H9 (cell line): ENCODE measurements around the gene ZNF792. TPM values are rescaled to one million over a fixed set of nuclear protein-coding genes. Genes with fewer than 3 reads are reported as not detected.

ENCODE experiments used
- DNase-seq: peaks from one replicate; pipeline ENCODE4 v3.0.0-alpha.2; 2017
- H2AFZ ChIP-seq: one replicate; pipeline ENCODE4 v1.6.1; 2013; ENCODE audit warnings: mild to moderate bottlenecking, low read length, control low read depth, moderate library complexity
- H2AK5ac ChIP-seq: 2 replicates; pipeline ENCODE4 v1.6.1; 2013; ENCODE audit warnings: low read length, control low read depth, mixed read lengths; ENCODE audit not compliant: insufficient read length
- H2BK120ac ChIP-seq: one replicate; pipeline ENCODE4 v1.6.1; 2013; ENCODE audit warnings: low read depth, mild to moderate bottlenecking, low read length, control low read depth, inconsistent platforms; ENCODE audit not compliant: poor library complexity, severe bottlenecking
- H2BK12ac ChIP-seq: 2 replicates; pipeline ENCODE4 v1.6.1; 2013; ENCODE audit warnings: low read length, control low read depth, mixed read lengths, low read depth; ENCODE audit not compliant: insufficient read length
- H2BK15ac ChIP-seq: 2 replicates; pipeline ENCODE4 v1.6.1; 2013; ENCODE audit warnings: low read depth, low read length, control low read depth
- H2BK20ac ChIP-seq: one replicate; pipeline ENCODE4 v1.6.1; 2013; ENCODE audit warnings: low read depth, mild to moderate bottlenecking, low read length, control low read depth, inconsistent platforms; ENCODE audit not compliant: poor library complexity, severe bottlenecking
- H2BK5ac ChIP-seq: 2 replicates; pipeline ENCODE4 v1.6.1; 2013; ENCODE audit warnings: low read length, control low read depth, mixed read lengths; ENCODE audit not compliant: insufficient read length
- H3K14ac ChIP-seq: 2 replicates; pipeline ENCODE4 v1.6.1; 2013; ENCODE audit warnings: low read length, control low read depth; ENCODE audit not compliant: insufficient read depth
- H3K18ac ChIP-seq: 2 replicates; pipeline ENCODE4 v1.6.1; 2013; ENCODE audit warnings: low read depth, mild to moderate bottlenecking, mixed read lengths, low read length, control low read depth; ENCODE audit not compliant: insufficient read length
- H3K23ac ChIP-seq: 2 replicates; pipeline ENCODE4 v1.6.1; 2013; ENCODE audit warnings: low read length, control low read depth, mixed read lengths, low read depth; ENCODE audit not compliant: insufficient read length
- H3K23me2 ChIP-seq: 2 replicates; pipeline ENCODE4 v1.6.1; 2013; ENCODE audit warnings: low read depth, mild to moderate bottlenecking, mixed read lengths, low read length, control low read depth; ENCODE audit not compliant: insufficient read length, poor library complexity, severe bottlenecking
- H3K27ac ChIP-seq: 2 replicates; pipeline ENCODE4 v1.5.1; 2013; ENCODE audit warnings: low read length, control low read depth, mixed read lengths, low read depth; ENCODE audit not compliant: insufficient read length
- H3K27me3 ChIP-seq: 2 replicates; pipeline ENCODE4 v1.6.1; 2013; ENCODE audit warnings: low read length, control low read depth, inconsistent platforms; ENCODE audit not compliant: insufficient read depth
- H3K4ac ChIP-seq: 2 replicates; pipeline ENCODE4 v1.6.1; 2013; ENCODE audit warnings: low read depth, mild to moderate bottlenecking, control low read depth, inconsistent platforms, low read length, moderate library complexity
- H3K4me1 ChIP-seq: 2 replicates; pipeline ENCODE4 v1.6.1; 2013; ENCODE audit warnings: low read length, control low read depth, inconsistent platforms; ENCODE audit not compliant: insufficient read depth
- H3K4me2 ChIP-seq: 2 replicates; pipeline ENCODE4 v1.6.1; 2013; ENCODE audit warnings: low read length, control low read depth, mixed read lengths; ENCODE audit not compliant: insufficient read length, insufficient read depth
- H3K56ac ChIP-seq: 2 replicates; pipeline ENCODE4 v1.6.1; 2013; ENCODE audit warnings: low read depth, mild to moderate bottlenecking, mixed read lengths, low read length, control low read depth; ENCODE audit not compliant: insufficient read length
- H3K79me1 ChIP-seq: 2 replicates; pipeline ENCODE4 v1.6.1; 2013; ENCODE audit warnings: low read depth, mild to moderate bottlenecking, moderate library complexity, low read length, control low read depth, inconsistent platforms; ENCODE audit not compliant: insufficient read depth, poor library complexity, severe bottlenecking
- H3K79me2 ChIP-seq: 2 replicates; pipeline ENCODE4 v1.6.1; 2013; ENCODE audit warnings: low read length, control low read depth, inconsistent platforms; ENCODE audit not compliant: insufficient read depth
- H3K9ac ChIP-seq: 2 replicates; pipeline ENCODE4 v1.6.1; 2013; ENCODE audit warnings: low read length, control low read depth, mixed read lengths; ENCODE audit not compliant: insufficient read length; ENCODE audit errors: extremely low read depth
- H3K9me3 ChIP-seq: one replicate; pipeline ENCODE4 v1.6.1; 2013; ENCODE audit warnings: low read depth, low read length, inconsistent platforms; ENCODE audit not compliant: control insufficient read depth
- H3T11ph ChIP-seq: one replicate; pipeline ENCODE4 v1.6.1; 2013; ENCODE audit warnings: mild to moderate bottlenecking, low read length, control low read depth, inconsistent platforms
- H4K20me1 ChIP-seq: one replicate; pipeline ENCODE4 v1.6.1; 2013; ENCODE audit not compliant: control insufficient read depth, insufficient read length, insufficient read depth
- H4K5ac ChIP-seq: 2 replicates; pipeline ENCODE4 v1.6.1; 2013; ENCODE audit warnings: low read depth, mild to moderate bottlenecking, mixed read lengths, low read length, control low read depth; ENCODE audit not compliant: insufficient read length
- H4K8ac ChIP-seq: replicated peaks from 2 replicates; pipeline ENCODE4 v1.6.1; 2013; ENCODE audit warnings: low read length, control low read depth, mixed read lengths, low read depth; ENCODE audit not compliant: insufficient read length
- H4K91ac ChIP-seq: 2 replicates; pipeline ENCODE4 v1.6.1; 2013; ENCODE audit warnings: low read depth, mild to moderate bottlenecking, moderate library complexity, mixed read lengths, low read length, control low read depth; ENCODE audit not compliant: insufficient read length
- H3K27ac Mint-ChIP-seq, 3 experiments: 2 replicates in 2 of 3; 3 replicates in 1 of 3; pipeline ENCODE4 v1.8.0; 2020 to 2021; ENCODE audit warnings: mixed read lengths in 3 of 3, mild to moderate bottlenecking in 1 of 3, moderate library complexity in 1 of 3
- H3K27me3 Mint-ChIP-seq: 2 replicates; pipeline ENCODE4 v1.8.0; 2021; ENCODE audit warnings: low read depth, mild to moderate bottlenecking, moderate library complexity, mixed read lengths
- H3K36me3 Mint-ChIP-seq, 3 experiments: 2 replicates in 2 of 3; 3 replicates in 1 of 3; pipeline ENCODE4 v1.8.0; 2020 to 2021; ENCODE audit warnings: low read depth in 3 of 3, mixed read lengths in 3 of 3; ENCODE audit not compliant: insufficient read depth in 1 of 3
- H3K4me1 Mint-ChIP-seq, 2 experiments: 2 replicates each; pipeline ENCODE4 v1.8.0; 2020; ENCODE audit warnings: mixed read lengths in 2 of 2
- H3K4me3 Mint-ChIP-seq, 2 experiments: 2 replicates in 1 of 2; 3 replicates in 1 of 2; pipeline ENCODE4 v1.8.0; 2020 to 2021; ENCODE audit warnings: mild to moderate bottlenecking in 2 of 2, mixed read lengths in 2 of 2, moderate library complexity in 1 of 2
- H3K9me3 Mint-ChIP-seq, 2 experiments: 2 replicates in 1 of 2; 3 replicates in 1 of 2; pipeline ENCODE4 v1.8.0; 2020; ENCODE audit warnings: mild to moderate bottlenecking in 2 of 2, mixed read lengths in 2 of 2, moderate library complexity in 1 of 2
- CTCF ChIP-seq: fragments of 200-600 bp; sonication (generic); conservative IDR thresholded peaks from 3 replicates; pipeline ENCODE4 v1.8.0; 2021; ENCODE audit warnings: antibody characterized with exemption, mild to moderate bottlenecking
- WGBS: extraction: QIAGEN DNeasy Blood & Tissue Kit; methylation state at CpG from one replicate; pipeline ENCODE4 v1.1.7; 2013; ENCODE audit warnings: missing lambda C conversion rate, low lambda C conversion rate, mixed read lengths; ENCODE audit not compliant: insufficient read length; ENCODE audit errors: extremely low coverage; 5-methylcytosine and 5-hydroxymethylcytosine counted together
- total RNA-seq: library from RNA; stranded (reverse); gene quantifications from 2 replicates; pipeline ENCODE4 v1.2.1, GENCODE V29; 2021

The ZNF792 gene
- total RNA-seq, 1 experiment from 2014 or later, result 8.3 TPM

- Mint-ChIP-seq H3K27ac (no peak overlapping the region), H3K4me1 (peaks cover 24 to 27% of the 10 kb centered on the region in 2 experiments), H3K36me3 (peaks cover 0 to 5% (median 0%) of the 10 kb centered on the region in 3 experiments; a peak in 3 of 7 replicates), H3K4me3 (no peak overlapping the region), H3K27me3 (no peaks in the 10 kb centered on the region; the same call in 1 of the 2 replicates), H3K9me3 (peaks cover 0 to 5% of the 10 kb centered on the region in 2 experiments; a peak in 2 of 5 replicates)
- Histone ChIP-seq H3K23me2 (peaks cover 13% of the 10 kb centered on the region), H2BK12ac (no peak overlapping the region), H2BK15ac (no peak overlapping the region), H3K27ac (no peak overlapping the region), H3K23ac (no peak overlapping the region), H3K56ac (no peak overlapping the region), H3K79me1 (no peaks in the 10 kb centered on the region), H3K27me3 (no peaks in the 10 kb centered on the region), H3T11ph (no peak overlapping the region), H2AFZ (no peak overlapping the region), H4K8ac (no peak overlapping the region), H3K14ac (no peak overlapping the region), H3K4me1 (0 out of 2 replicates have a peak, but pooled peaks cover 1% of the 10 kb centered on the region), H3K9ac (no peak overlapping the region), H2BK5ac (no peak overlapping the region), H2BK120ac (no peak overlapping the region), H4K20me1 (no peaks in the 10 kb centered on the region), H3K79me2 (no peaks in the 10 kb centered on the region; the same call in 1 of the 2 replicates), H3K9me3 (no peaks in the 10 kb centered on the region), H3K18ac (no peak overlapping the region), H3K4me2 (no peak overlapping the region), H4K91ac (no peak overlapping the region), H2BK20ac (no peak overlapping the region), H4K5ac (no peak overlapping the region), H2AK5ac (no peak overlapping the region), H3K4ac (no peak overlapping the region; the same call in 1 of the 2 replicates)
- WGBS, result no CpG with 5 or more reads among the region's 8 CpGs
- no peak for TF ChIP-seq CTCF
- DNase-seq, result no peak
Measured at GRCh38 chr19:34995551-34995950, 31.5 kb upstream of the ZNF792 start.
